Measurements from ENCODE around the gene SLCO4A1. TPM values are rescaled to one million over a fixed set of nuclear protein-coding genes. Genes with fewer than 3 reads are reported as not detected.
A peak's percentile ranks its signal among the peaks of the same experiment; 100 is the strongest.

SLCO4A1 gene
- total and polyA plus RNA-seq, 9 of the 15 experiments (the other 6 are each of a cell fraction or from before 2014, with no cell fraction given): 1.6 to 21.9 (median 12.8) TPM

DNA sequence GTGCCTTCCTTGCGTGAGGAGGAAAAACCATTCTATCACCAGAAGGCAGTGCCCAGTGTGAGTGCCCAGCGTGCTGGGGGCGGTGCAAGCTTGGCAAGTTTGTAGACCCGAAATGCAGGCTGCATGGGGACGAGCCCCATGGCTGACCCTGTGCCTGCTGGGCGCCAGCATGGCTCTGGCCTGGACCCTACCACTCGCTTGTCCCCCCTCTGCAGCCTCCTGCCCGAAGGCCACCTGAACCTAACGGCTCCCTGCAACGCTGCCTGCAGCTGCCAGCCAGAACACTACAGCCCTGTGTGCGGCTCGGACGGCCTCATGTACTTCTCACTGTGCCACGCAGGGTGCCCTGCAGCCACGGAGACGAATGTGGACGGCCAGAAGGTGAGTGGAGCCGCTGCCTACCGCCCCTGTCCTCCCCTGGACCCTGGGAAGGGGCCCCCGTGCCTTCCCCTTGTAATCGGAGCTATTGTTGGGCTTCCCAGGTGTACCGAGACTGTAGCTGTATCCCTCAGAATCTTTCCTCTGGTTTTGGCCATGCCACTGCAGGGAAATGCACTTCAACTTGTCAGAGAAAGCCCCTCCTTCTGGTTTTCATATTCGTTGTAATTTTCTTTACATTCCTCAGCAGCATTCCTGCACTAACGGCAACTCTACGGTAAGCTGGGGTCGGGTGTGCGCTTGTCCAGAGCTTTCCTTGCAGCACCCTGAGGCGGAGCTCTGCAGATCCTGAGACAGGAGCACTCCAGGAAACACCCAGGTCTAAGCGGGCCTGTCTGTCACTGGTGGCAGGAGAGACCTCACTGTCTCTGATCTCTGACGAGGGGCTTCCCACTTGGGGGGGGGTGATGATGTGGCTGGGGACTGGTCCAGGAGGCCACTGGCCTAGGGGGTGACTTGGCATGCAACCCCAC is 25.5 kb downstream of the SLCO4A1 start:
- no peaks in the 10 kb centered on the region for H3K9me3 ChIP-seq (replicated peaks; ENCODE audit: control insufficient read depth, insufficient read depth, low read depth, low read length)
- H3K9me1 ChIP-seq (ENCODE audit: control insufficient read depth, insufficient read depth, low read length): no peaks in the 10 kb centered on the region
- ATAC-seq: no peak; the same call in 2 of the 3 replicates
- in situ Hi-C loops (cut with MboI): loop anchor here (5.0 kb wide), 1 partner anchor 125 kb away; no protein-coding TSS in a partner anchor
- no peak overlapping the region for H3K4me3 ChIP-seq
- POLR2A ChIA-PET: interaction anchor here (0.5 to 0.6 kb wide), 2 partner anchors 13 to 221 kb away, joined by 3 read pairs; no protein-coding TSS in a partner anchor
- 79% methylated on average over 23 of the region's 30 CpGs for WGBS (ENCODE audit: insufficient coverage, low coverage, missing lambda C conversion rate)
- no peak overlapping the region for H2AFZ ChIP-seq (ENCODE audit: low read depth, low read length)
- CTCF ChIA-PET (ENCODE audit: low intra/inter-chr PET ratio): interaction anchor here (1.0 to 2.8 kb wide), 5 partner anchors 122 to 341 kb away, joined by 3 to 21 read pairs (median 7); no protein-coding TSS in a partner anchor
- peaks cover 52% of the 10 kb centered on the region; the same call in 2 of the 3 replicates for H3K36me3 ChIP-seq (ENCODE audit: control insufficient read depth, insufficient read depth, low read length)
- no peaks in the 10 kb centered on the region for H3K79me2 ChIP-seq (ENCODE audit: control insufficient read depth, insufficient read depth, low read length)
- no peak overlapping the region for H3K9ac ChIP-seq (ENCODE audit: insufficient read depth in 1 of 2, low read depth in 2 of 2, low read length in 2 of 2)
- H3K4me2 ChIP-seq (ENCODE audit: insufficient read depth, low read length): no peak overlapping the region
- H4K20me1 ChIP-seq (replicated peaks; ENCODE audit: control insufficient read depth, insufficient read depth, low read length): no peaks in the 10 kb centered on the region
- no TSS peak for BruUV-seq (replicated peaks)
- peak in 1 of 4 experiments; percentile 25 for DNase-seq (ENCODE audit: extremely low read depth in 1 of 4, low spot score in 3 of 4)
- no peak overlapping the region for H3K27ac ChIP-seq (ENCODE audit: extremely low read depth, low read depth, low read length)
- intact Hi-C loops (cut with micrococcal nuclease): loop anchor here (1.0 to 5.0 kb wide), 2 partner anchors 124 to 140 kb away; no protein-coding TSS in a partner anchor
- no peak for FAIRE-seq
- peaks cover 0 to 42% of the 10 kb centered on the region in 2 experiments; a peak in 2 of 5 replicates for H3K4me1 ChIP-seq (replicated peaks in 1 of 2; ENCODE audit: control insufficient read depth in 2 of 2, insufficient read depth in 2 of 2, low read length in 2 of 2)
- no peaks in the 10 kb centered on the region for H3K27me3 ChIP-seq (ENCODE audit: control insufficient read depth in 2 of 2, insufficient read depth in 2 of 2, low read length in 2 of 2)
- TF ChIP-seq, protein P1, sequence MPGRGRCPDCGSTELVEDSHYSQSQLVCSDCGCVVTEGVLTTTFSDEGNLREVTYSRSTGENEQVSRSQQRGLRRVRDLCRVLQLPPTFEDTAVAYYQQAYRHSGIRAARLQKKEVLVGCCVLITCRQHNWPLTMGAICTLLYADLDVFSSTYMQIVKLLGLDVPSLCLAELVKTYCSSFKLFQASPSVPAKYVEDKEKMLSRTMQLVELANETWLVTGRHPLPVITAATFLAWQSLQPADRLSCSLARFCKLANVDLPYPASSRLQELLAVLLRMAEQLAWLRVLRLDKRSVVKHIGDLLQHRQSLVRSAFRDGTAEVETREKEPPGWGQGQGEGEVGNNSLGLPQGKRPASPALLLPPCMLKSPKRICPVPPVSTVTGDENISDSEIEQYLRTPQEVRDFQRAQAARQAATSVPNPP (IDR thresholded peaks at IDR 0.05; ENCODE audit: borderline replicate concordance, insufficient read depth, insufficient read length): no peak
- TF ChIP-seq SAFB2 (IDR thresholded peaks at IDR 0.05; ENCODE audit: borderline replicate concordance, low read depth, low read length, severe bottlenecking): no peak
- TF ChIP-seq CAMTA2 (CRISPR knock-in tag; conservative IDR thresholded peaks at IDR 0.05): no peak
- no peak for TF ChIP-seq CREB3L1 (IDR thresholded peaks at IDR 0.05; ENCODE audit: borderline replicate concordance, low read depth)
- no peak for TF ChIP-seq BMI1 (IDR thresholded peaks at IDR 0.05; ENCODE audit: low read length)
- TF ChIP-seq PURB (CRISPR knock-in tag; IDR thresholded peaks at IDR 0.05; ENCODE audit: low read depth): no peak
- no peak for TF ChIP-seq NFXL1 (CRISPR knock-in tag; IDR thresholded peaks at IDR 0.05)
- TF ChIP-seq MITF (IDR thresholded peaks at IDR 0.05): no peak

Data from K562 (cell line).